AG08396 (cell line): ENCODE results near the gene EML1.

ENCODE experiments used
- DNase-seq: peaks from one replicate; pipeline ENCODE4 v3.0.0; 2012; ENCODE audit warnings: low spot score, mixed read lengths

Gene EML1

DNA sequence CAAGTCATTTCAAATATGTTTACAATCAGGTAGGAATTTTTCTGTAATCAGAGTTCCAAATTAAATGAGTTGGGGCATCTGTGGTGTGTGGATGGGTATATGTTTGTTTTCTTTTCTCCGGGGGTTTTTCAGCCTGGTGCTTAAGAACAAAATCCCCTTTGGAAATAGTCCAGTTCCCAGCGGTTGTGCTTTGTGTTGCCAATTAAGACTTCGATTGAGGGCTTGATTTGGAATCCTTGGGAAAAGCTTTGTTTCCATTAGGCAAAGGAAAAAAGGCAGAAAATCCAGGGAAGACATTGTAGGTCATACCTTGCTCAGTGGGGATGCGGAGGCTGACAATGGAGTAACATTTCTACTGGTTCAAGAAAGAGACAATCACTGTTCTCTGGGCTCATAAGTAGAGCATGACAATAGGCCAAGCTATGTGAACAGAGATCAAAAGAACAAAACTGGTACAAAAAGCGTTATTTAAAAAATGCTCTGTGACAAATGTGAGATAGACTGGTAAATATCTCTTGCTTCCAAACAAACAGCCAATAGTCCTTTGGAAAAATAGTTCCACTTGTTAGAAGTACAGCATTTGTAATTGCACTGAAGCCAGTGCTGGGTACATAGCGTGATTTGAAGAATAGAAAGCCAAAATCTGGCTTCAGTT, 79.7 kb downstream of the EML1 start:
- no peak for DNase-seq

DNA sequence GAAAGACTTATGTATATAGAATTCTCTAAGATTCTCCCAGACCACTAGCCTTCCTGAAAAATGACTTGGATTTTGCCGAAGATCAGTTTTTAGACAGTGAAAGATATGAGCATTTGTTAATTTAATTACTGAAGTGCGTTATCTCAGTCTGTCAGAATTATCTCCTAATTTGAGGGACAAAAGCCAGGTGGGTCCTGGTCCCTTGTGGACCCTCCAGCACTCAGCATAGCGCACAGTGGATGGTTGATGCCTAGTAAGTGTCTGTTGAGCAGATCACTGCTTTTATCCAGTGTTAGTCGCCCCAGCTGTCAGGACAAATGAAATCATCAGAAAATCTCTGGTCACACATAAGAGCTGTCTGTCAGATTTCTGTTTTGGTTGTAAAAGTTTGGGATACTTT, 80.4 kb downstream of the EML1 start:
- DNase-seq: no peak

DNA sequence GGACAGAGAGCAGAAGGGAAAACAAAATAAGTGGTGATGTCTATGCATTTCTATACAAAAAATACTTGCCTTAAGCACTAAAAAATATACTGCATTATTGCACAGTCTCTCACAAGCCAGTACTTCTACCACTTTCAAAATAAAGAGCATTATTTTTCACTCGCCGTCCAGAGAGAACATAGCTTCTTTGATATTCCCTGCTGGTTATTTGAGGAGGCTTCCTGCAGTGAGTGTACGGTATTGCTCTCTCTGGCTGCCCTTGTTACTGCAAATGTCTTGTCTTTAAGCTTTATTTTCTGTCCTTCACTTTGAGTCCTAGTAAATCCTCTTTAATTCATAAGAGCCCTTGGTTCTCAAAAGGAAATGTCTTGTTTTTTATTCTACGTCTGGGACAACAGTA, 81.1 kb downstream of the EML1 start:
- no peak for DNase-seq

DNA sequence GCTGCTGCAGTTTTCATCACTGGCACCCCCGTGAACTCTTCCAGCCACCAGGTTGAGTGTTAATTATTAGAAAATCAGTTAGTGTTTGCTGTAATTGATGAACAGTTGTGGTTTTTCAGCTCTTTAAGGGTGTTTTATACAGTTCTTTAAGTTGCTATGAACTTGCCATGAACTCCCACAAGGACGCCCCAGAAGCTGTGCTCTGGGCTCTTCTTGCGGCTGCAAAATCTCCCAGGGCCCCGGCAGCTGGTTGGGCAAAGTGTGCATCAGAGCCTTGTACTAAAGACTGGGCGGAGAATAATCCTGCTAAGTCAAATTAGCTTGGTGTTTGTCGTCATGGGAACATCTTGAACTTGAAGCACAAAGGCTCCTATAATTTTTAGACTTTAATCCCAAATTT, 82.2 kb downstream of the EML1 start:
- no peak for DNase-seq

DNA sequence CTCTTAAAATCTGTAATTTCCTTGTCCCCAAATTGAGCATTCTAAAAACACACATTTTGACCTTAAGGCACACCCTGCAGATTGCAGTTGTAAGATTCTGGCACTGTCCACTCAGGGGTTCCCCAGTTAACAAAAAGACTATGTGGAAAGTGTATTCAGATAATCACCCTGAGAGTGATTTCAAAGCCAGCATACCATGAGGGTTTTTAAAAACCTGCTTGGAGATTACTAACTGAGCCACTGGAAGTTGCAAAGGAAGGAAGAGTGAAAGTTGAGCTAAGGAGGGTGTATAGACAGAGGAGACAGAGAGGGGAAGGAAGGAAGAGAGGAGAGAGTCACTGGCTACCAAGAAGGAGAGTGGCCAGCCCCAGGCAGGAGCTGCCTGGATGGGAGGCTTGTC, 82.6 kb downstream of the EML1 start:
- DNase-seq: no peak

DNA sequence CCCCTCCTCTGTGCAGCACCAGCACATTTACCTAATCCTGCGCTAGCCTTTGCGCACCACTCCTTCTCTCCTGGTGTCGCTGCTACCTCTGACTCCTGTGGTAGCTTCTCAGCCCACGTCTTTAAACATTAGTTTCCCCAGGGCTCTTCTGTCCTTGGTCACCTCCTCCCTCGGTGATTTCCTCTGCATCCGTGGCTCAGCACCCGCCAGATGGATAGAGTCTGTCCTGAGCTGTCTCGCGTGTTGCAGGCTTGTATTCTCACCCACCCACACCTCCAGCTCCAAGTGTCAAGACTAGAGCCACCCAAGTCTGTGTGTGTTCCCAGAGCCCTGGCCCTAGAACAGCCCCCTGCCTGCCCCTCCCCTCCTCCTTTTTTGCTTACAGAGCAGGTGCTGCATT, 83.2 kb downstream of the EML1 start:
- no peak for DNase-seq

DNA sequence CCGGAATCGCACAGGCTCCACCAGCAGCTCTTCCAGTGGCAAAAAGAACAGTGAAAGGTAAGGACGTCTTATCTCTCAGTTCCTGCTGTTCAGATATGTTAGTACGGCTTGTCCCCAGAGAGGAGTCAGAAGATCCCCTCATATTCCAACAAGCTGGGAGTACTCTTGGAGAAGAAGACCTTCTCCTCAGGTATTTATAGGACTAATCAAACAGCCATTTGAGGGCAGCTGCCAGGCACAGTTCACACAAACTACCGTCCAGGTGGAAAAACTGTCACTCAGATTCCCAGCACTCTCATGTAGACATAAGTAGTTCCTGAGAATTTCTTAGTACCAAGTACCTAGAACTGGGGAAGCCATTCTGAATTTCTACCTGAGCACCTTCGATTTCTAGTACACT, 85.3 kb downstream of the EML1 start:
- no peak for DNase-seq

DNA sequence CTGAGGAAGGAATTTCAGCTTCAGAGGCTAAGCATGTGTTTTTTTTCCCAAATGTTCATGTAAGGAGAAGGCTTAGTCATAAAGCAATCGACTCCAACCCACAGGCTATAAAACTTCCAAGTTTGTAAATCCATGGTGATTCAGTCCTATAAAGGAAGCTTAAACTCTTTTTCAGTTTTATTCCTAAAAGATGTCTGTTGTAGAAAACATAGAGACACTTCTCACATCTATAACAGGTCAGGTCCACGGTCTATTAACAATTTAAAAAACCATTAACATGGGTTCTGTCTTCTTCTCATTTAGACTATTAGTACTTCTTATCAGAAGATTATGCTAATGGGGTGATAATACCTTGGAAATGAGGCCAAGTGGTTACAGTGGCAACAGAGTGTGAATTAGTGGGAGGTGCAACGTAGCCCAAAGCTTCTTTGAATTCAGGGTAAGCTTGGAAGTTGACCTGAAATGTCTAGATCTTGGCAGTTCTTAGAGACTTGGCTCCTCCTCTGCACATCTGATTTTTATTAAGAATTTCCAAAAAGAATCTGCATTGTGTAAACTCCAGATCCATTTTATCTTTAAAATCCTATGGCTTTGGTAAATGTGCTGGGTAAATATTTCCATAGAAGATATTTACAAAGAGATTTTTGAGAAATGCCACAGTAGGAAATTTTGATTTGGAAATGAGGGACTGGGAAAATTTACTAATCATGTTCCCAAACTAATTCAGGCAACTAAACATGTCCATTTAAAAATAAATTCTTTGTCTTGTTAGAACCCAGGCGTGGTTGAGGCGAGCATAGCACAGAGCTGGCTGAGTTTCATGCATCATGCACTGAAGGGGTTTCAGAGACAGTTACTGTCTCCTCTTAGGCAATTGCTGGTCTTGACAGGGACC, 86.4 kb downstream of the EML1 start:
- DNase-seq: peak; percentile 57

DNA sequence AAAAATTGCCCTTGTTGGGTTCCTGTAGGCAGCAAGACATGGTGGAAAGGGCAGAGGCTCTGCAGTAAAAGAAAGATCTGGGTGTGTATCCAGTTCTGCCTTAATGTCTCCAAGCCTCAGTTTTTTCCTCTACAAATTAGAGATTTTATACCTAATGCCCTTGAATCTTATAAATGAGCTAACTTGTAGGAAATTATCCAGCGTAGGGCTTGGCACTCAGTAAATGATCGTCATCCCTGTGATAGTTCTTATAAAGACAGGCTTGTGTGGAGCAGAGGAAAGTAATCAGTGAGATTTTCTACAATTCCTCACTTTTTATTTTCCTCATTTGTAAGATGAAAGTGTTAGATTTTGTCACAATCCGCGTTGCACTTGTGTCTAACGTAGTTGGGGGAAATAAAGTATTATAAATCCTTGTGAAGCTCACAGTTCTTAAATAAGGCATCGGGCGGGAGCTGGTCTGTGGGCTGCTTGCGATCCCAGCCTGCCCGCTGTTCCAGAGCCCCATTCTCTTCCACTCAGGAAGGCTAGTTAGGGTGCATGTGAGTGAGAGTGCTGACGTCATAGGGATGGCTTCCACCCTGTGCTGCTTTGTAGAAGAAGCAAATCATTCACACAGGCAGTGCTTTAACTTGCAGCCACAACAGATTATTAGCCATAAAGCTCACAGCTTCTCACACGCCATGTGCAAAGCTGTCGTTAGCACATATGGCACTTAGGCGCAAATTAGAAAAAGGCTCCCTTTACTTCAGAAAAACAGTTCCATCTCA, 87.6 kb downstream of the EML1 start:
- no peak for DNase-seq

DNA sequence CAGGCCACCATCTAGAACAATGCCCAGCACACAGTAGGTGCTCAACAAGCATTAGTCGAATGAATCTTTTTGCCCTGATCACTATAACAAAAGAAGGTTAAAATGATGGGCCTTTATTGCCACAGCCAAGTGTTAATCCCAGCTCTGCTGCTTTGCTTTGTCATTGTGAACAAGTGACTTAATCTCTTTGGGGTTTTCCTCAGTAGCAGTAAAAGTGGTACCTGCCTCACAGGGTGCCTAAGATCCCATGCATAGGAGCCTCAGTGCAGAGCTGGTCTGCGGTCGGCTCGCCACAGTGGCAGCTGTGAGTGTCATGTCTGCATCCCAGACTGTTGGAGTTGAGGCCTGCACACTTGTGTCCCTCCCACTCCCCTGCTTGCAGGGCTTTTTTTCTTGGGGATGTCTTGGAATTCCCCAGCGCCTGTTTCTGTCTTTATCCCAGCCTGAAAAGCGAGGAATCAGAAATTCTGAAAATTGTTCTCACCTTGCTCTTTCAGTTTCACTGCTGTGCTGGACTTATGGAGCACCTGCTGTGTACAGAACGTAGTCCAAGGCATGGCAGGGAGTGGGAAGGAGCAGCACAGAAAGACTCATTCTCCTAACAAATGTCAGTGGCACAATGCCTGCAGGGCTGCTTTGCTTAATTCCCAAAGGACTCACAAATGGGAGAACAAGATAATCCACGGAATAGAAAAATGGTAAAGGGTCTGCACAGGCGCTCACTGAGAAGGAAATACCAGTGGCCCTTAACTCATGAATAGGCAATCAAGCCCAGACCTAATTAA, 90.8 kb downstream of the EML1 start:
- no peak for DNase-seq

DNA sequence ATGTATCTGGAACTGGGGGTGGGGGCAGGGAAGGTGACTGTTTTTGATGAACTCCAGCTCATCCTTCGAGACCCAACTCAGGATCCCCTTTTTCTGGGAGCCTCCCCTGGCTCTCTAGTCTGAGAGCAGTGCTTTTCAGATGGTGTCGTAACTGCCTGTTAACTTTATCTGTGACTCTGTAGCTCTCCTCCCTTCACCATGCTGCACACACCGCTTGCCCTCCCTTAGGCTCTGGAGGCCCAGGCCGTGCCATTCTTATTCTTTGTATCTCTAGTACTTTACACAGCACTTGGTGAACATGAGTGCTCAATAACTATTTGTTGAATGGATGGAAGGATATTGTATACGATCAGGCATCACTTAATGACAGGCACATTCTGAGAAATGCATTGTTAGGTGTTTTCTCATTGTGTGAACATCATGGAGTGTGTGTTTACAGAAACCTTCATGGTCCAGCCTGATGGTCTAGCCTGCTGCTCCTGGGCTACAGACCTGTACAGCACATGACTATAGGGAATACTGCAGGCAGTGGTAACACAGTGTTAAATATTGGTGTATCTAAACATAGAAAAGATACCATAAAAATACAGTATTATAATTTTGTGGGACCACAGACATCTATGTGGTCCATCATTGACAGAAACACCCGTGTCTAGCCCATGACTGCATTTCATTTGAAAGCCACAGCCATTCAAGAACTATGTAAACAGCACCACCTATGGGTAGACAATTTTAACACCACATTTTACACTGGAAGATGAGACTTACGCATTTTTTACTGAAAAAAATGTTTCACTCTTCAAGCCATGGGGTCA, 91.8 kb downstream of the EML1 start:
- DNase-seq: peak; percentile 63

DNA sequence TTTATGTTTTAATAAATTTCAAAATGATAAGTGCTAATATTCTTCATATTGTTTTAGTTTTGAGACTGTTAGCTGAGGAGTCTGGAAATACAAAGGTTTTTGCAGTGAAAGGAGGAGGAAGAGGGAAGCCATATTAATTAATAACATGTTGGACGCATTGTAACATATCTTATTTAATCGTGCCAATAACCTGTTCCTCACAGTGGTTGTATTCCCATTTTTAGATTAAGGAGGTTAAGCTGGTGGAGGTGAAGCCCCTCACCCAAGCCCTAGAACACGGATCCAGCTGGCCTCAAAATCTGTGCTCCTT, 92.4 kb downstream of the EML1 start:
- no peak for DNase-seq

DNA sequence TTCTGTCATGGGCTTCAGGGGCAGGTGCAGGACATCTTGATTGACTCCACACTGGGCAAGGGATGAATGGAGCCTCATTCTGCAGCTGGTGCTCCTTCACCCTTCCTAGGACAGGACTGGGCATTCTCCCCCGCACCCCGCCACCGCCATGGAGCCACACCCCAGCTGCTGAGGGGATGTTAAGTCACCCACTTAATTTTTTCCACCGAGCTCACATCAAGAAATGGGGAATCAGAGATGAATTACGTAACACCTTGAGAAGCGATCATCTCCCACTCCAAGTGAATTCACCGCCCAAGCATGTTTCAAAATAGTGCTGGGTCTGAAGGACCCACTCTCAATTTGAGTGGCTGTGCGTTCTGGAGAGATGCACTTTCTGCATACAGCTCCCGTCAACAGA, 94.2 kb downstream of the EML1 start:
- no peak for DNase-seq

DNA sequence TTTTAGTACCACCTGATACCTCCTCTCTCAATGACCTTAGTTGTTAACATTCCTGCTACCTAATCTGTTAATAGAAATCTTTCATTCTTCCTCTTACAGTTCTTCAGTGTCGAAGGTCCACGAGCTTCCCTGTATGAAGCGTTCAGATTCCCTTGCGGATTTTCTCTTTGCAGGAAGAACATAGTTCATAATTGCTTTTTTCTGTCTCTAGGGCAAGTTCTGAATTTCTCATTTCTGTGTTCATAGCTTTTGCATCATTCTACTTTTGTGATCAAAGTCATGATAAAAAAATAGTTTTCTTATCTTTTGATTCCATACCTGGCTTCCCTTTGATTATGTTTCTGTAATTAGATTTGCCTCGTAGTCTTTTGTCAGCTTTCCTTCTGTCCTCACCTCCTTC, 94.9 kb downstream of the EML1 start:
- DNase-seq: no peak

DNA sequence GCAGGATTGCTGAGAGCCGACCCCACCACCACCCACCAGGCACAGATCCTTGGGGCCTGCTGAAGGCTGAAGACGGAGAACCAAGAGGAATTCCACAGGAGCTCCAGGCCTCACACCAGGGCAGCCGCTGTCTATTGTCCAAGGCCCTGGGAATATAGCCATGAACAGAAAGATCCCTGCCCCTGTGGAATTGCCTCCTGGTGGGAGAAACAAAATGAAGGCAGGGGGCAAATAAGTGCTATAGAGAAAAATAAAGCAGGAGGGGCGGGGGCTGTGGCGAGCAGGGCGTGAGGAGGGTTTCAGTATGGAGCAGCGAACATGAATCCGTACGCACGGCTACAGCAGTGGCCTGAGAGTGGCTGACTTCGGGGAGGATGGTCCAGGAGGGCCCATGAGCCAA, 96.1 kb downstream of the EML1 start:
- no peak for DNase-seq

DNA sequence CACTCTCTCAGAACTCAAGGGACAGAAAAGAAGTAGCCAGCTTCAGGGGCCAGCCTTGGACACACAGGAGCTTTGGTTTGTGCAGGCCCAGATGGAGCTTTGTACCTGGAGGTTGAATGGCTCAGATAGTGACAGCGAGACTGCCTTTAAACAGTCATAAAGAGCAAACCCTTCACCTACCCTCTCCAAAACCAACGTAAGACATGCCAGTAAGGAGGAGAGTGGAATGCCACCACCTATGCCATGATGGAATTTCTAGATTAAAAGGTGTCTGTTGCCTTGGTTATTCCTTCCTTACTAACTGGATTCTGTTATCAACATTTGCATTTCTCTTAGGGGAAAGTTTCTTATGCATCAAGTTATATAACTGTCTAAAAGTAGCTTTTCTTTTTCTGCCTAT, 98.1 kb downstream of the EML1 start:
- DNase-seq: no peak

DNA sequence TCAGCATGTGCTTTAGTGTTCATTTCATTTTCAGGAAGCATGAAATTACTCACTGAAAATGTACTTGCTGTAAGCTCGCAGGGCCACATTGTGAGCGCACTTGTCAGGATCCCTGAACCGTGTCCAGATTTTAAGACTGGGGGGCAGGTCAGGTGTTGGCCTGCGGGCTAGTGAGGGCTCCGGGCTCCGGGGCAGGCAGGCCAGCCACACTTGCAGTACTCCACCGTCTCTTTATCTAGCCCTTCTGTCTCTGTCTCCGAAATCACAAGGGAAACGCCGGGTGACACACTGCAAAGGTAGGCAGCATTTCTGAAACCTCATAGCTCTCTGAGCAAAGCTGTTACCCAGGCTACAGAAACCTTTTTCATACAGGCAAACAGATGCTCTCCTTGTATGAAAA, 98.7 kb downstream of the EML1 start:
- DNase-seq: no peak

DNA sequence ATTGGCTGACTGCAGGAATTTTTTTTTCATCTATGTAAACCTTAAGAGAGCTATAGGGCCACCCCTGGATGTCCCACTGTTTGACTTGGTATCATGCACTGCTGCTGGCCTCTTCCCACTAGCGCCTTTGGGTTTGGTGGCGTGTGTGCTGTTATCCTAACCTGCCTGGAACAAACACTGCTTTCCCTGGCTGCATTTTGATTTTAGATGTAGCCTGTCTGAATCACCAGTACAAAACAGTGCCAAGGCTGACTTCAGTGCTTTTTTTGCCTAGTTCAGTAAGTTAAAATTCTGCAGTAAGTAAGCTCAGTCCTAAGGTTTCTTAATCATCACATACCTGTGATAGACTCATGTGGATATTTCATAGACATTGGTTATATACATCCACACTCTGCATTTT, 99.2 kb downstream of the EML1 start:
- DNase-seq: no peak

DNA sequence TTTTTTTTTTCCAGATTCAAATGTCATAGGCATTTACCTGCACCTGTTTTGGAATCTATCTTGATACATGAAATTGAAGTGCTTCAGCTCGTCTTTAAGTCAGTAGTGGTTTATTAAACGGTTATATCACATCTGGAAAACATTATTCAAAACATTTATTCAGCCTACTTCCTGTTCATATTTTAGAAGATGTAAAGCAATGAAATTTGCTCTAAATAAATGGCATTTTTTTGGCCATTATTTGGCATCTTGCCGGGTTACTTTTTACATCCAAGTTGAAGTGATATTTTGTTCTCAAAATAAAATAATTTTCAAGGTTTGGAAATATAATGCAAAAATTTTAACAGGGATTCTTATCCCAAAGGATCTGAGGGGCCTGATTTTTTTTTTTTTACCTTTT, 103.1 kb downstream of the EML1 start:
- no peak for DNase-seq

DNA sequence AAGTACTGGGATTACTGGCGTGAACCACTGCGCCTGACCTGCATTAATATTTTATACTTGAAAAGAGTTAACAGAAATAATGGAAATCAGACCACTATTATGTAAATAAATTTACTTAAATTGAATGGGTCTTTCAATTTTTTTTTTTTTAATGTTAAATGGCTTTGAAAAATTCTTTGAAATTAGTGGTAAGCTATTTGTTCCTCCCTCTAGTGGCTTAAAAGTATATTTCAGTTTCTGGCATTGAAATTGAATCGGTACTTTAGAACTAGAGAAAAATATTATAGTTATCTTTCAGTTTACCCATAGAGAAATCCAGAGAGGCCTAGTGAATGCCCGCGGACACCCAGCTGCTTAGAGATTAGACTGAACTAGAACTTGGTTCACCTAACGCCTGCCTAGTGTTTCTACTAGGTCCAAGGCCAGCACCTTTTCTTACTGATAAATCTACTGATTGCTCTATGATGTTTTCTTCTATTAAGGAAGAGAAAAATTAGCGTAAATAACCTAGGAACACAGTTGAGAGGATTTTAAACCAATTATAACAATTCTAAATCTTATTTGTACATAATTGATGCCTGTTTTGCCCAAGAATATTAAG, 106.5 kb downstream of the EML1 start:
- peak; percentile 26 for DNase-seq

DNA sequence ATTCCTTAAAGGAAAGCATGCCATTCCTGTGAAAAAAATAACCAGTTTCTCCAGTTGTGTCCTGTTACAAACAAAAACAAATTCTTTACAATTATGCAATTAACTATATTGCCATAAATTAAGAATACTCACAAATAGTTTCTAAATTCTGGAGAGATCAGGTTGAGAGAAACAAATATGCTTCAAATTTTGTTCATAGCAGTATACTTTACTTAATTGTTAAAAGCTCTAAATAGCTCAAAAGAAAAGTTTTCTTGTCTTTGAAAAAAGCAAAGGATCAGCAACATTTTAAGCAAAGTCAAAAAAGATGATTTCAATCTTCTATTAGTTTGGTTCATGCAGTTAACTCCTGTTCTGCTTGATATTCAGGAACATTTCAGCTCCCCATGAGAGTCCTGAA, 109.7 kb downstream of the EML1 start:
- DNase-seq: no peak
